GM12891 (cell line): ENCODE measurements around the gene TOR2A.

Source experiments
- PAX5 ChIP-seq: IDR thresholded peaks from 2 replicates; pipeline ENCODE4 v1.6.1; 2011; ENCODE audit warnings: low read length, moderate library complexity, mild to moderate bottlenecking; ENCODE audit not compliant: insufficient read depth, severe bottlenecking
- POLR2A ChIP-seq: IDR thresholded peaks from 2 replicates; pipeline ENCODE4 v1.6.1; 2011; ENCODE audit warnings: low read depth, low read length, control low read depth
- POLR2AphosphoS5 ChIP-seq: IDR thresholded peaks from 2 replicates; pipeline ENCODE4 v1.6.1; 2011; ENCODE audit warnings: low read depth, low read length, control low read depth
- SPI1 ChIP-seq: IDR thresholded peaks from 2 replicates; pipeline ENCODE4 v1.6.1; 2011; ENCODE audit warnings: low read depth, low read length, control low read depth
- TAF1 ChIP-seq: IDR thresholded peaks from 2 replicates; pipeline ENCODE4 v1.6.1; 2011; ENCODE audit warnings: low read depth, low read length, control low read depth

GRCh38 chr9:127777368-127777980 lies 42.4 kb upstream of the TOR2A start:
- no peak for TF ChIP-seq TAF1
- TF ChIP-seq POLR2A, result no peak
- no peak for TF ChIP-seq POLR2AphosphoS5
- no peak for TF ChIP-seq SPI1
- TF ChIP-seq PAX5, result no peak
